SH-SY5Y (cell line): ENCODE measurements around the gene IL17RC.

ENCODE experiments used
- GATA2 ChIP-seq: IDR thresholded peaks from 2 replicates; pipeline ENCODE4 v1.6.1; 2011; ENCODE audit warnings: mild to moderate bottlenecking, low read depth, low read length
- GATA3 ChIP-seq: IDR thresholded peaks from 2 replicates; pipeline ENCODE4 v1.6.1; 2011; ENCODE audit warnings: low read depth, mild to moderate bottlenecking, low read length, moderate library complexity

DNA sequence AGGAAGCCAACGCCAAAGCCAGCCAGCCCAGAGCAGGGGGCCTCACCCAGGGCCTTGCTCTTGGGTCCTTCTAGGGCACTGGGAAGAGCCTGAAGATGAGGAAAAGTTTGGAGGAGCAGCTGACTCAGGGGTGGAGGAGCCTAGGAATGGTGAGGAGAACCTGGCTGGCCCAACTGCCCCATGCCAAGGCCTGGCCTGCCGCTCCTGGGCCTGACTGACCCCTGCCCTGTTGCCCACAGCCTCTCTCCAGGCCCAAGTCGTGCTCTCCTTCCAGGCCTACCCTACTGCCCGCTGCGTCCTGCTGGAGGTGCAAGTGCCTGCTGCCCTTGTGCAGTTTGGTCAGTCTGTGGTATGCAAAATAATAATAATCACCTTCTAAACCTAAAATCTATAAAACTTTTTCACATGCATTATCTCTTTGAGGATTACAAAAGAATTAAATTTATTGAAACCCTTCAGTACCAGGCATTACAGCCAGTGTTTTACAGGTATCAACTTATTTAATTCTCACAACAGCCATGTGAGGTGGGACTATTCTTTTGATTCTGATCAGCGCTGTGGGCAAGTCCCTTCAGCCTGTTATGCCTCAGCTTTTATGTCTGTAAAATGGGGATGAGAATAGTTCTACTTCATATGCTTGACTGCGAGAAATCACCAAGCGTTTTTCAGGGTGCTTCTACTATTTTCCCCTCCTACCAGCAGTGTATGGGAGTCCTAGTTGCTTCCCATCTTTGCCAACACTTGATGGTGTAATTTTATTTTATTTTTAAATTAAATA, 1.6 kb downstream of the IL17RC start:
- no peak for TF ChIP-seq GATA3
- TF ChIP-seq GATA2 = no peak
